ENCODE measurements around the gene ANOS1.
"Not testable (repeated sequence)": the region's sequence is repeated elsewhere in the genome, so short reads cannot be mapped to it uniquely, and the experiment has no call there.

The ANOS1 gene

DNA sequence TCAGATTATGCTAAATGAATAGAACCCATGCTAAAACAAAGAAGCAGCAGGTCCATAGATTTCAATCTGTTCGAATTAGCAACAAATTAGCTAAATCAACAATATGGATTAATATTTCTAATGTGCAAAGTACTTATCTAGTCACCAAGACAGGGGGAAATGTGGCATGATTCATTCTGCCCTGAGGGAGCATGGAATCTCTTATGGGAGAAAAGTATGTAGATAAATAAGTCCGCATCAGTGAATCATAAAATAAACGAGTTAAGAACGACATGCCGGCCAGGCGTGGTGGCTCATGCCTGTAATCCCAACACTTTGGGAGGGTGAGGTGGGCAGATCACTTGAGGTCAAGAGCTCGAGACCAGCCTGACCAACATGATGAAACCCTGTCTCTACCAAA, 102.1 kb downstream of the ANOS1 start:
- DNase-seq (ENCODE audit: low read depth in 2 of 2) = no peak

- no peak for DNase-seq (ENCODE audit: low read depth in 2 of 2)
These were observed 104.1 kb downstream of the ANOS1 start for GRCh38 chrX:8627796-8628195.

DNA sequence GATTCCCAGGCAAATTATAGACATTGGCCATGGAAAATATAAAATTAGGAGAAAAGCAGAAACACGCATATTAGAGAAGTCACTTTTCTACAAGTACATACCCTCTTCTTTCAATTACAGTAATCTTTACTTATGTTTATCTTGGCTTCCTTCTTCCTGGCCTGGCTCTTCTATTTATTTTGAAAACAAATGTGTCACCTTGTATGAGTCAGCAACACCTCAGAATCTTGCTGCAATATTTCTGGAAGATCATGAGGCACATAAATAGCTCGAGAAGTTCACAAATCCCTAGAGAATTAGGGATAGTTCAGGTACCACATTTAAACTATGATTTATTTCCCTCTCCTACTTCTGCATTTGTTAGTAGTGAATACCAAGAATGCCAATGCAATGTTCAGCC, 124.6 kb downstream of the ANOS1 start:
- DNase-seq (ENCODE audit: low read depth in 2 of 2) = no peak

- no peak for DNase-seq (ENCODE audit: low read depth in 2 of 2)
These were observed 127.8 kb downstream of the ANOS1 start for GRCh38 chrX:8604131-8604530.

DNA sequence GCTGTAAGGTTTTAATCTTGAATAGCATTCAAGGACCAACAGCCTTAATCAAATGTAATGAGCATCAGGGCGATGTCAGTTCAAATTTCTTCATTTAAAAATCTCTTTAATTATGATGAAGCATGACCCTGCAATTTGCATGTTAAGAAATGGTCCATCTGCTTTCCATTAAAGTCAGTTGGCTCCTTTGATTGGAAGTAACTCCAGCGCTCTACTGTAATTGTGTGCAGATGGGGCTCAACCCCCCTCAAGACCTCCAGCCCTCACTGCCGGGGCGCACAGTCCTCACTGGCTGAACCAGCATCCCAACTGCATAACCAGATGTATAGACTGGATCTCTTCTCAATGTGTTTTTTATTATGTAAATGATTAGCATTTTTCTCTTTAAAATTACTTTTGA, 140.4 kb downstream of the ANOS1 start:
- DNase-seq (ENCODE audit: low read depth in 2 of 2) = no peak

DNA sequence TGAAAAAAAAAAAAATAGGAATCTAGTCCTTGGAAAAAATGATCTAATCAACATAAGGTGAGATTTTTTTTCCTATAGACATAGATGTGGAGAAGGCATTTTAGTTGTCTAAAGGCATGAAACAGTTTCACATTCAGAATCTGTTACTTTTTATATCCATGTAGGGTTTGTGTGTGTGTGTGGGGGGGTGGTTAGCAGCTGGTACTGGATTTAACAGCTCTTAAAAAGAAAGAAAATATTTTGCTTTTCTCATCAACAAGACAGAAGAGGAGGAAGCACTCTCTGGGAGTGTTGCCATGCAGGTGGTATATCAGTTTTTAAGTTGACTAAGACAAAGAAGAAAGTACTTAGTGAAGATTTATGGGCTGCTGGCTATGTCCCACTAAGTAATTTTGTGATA, 145.0 kb downstream of the ANOS1 start:
- no peak for DNase-seq (ENCODE audit: low read depth in 2 of 2)

- DNase-seq (ENCODE audit: low read depth in 2 of 2) = no peak
These were observed 152.3 kb downstream of the ANOS1 start for GRCh38 chrX:8579602-8580001.

DNA sequence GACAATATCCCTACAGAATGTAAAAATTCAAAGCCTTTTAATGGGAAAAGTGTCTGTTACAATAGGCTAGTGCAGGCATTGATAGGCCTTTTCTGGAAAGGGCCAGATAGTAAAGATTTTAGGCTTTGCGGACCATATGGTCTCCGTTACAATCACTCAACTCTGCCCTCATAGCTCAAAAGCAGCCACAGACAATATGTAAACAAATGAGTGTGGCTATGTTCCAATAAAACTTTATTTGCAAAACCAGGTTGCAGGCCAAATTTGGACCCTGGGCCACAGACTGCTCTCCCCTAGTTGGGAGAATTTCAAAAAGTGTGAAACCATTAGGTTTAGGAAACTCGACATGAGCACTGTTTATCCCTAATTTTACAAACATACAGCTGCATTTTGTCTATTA, 155.1 kb downstream of the ANOS1 start:
- DNase-seq (ENCODE audit: low read depth in 2 of 2) = no peak

DNA sequence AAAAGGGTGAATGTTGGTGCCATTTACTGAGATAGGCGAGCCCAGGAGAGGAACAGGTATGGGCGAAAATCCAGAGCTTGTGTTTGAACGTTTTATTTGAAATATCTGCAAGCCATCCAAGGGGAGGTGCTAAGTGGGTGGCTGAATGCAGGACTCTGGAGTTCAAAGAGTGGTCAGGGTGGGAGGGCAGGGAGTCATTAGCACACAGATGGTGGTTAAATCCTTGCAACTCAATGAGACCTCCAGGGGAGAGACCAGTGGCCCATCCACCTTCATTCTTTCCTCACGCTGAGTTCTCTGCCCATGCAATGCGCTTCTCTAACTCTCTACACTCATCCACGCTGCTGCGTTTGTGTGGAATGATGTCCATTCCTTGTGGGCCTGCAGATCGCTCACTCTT, 166.2 kb downstream of the ANOS1 start:
- DNase-seq (ENCODE audit: low read depth in 2 of 2) = no peak

GRCh38 chrX:8548446-8548845, 183.5 kb downstream of the ANOS1 start:
- no peak for DNase-seq (ENCODE audit: low read depth in 2 of 2)

DNA sequence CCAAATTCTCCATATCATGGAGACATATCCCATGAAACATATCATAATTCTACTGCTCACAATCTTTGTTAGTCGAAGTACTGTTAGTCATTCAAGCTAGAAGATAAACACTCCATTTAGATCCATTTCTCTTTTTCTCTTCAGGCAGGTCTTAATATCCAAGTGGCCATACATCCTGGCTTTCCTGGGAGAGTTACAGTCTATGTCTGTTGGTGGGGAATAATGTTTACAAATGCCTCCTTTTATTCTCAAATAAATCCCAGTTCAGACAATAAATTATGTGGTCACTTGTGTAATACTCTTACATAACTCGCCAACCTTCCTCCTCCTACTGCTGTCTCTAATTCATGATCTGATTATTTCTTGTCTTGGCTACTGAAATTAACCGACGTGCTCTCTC, 185.2 kb downstream of the ANOS1 start:
- no peak for DNase-seq (ENCODE audit: low read depth in 2 of 2)

DNA sequence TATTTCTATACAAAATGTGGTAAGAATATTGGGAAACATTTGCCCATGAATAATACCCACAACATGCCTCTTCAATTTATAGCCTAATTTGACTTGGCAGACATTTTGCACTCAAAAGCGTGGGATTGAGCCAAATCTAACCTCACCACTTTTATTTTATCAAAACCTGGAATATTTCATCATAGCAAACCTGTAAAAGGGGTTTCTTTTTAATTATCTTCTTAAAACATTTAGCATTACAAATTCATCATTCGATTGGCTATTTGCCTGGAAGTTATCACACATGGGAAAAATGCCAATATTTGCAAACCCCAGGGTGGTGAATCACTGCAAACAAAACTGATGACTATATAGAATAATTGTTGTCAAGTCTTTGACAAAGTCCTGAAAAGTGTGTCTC, 211.1 kb downstream of the ANOS1 start:
- no peak for DNase-seq (ENCODE audit: low read depth in 2 of 2)

GRCh38 chrX:8520178-8520577, 211.8 kb downstream of the ANOS1 start:
- DNase-seq (ENCODE audit: low read depth in 2 of 2) = no peak

DNA sequence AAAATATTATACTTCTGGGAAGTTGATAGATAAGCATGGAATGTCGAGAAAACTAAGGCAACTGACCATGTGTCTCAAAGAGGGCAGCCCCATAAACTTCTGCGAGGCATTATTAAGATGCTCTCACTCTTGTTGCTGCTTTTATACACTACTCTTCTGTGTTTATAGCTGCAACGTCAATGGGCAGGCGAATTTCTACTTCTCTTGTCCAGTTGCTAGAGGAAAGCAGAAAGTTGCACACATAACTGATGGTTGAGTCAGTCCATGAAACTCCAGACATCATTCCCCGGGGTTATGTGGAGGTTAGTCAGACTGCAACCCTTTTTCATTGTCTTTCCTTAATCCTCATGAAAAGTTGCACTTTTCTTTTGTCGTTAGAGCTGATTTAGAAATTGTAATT, 227.5 kb downstream of the ANOS1 start:
- DNase-seq (ENCODE audit: low read depth in 2 of 2) = no peak

- DNase-seq (ENCODE audit: low read depth in 2 of 2) = not testable (repeated sequence)
These were observed 229.8 kb downstream of the ANOS1 start for GRCh38 chrX:8502101-8502500.

GRCh38 chrX:8500203-8500602, 231.7 kb downstream of the ANOS1 start:
- DNase-seq (ENCODE audit: low read depth in 2 of 2) = no peak

DNA sequence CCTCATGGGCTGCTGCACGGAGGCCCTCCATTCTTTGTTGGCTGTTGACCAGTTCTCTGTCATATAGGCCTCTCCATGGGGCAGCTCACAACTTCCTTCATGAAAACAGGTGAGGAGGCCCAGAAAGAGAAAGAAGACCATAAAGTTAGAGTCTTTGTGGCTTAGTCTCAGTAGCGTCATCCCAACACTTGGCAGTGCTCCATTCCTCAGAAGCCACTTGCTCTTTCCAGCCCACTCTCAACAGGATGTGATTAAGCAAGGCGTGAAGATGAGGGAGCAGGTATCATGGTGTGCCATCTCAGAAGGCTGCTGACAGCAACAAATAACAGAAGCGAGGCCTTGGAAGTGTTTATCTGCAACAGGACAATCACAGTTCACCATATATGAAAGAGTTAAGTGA, 236.9 kb downstream of the ANOS1 start:
- DNase-seq (ENCODE audit: low read depth in 2 of 2) = not testable (repeated sequence)

DNA sequence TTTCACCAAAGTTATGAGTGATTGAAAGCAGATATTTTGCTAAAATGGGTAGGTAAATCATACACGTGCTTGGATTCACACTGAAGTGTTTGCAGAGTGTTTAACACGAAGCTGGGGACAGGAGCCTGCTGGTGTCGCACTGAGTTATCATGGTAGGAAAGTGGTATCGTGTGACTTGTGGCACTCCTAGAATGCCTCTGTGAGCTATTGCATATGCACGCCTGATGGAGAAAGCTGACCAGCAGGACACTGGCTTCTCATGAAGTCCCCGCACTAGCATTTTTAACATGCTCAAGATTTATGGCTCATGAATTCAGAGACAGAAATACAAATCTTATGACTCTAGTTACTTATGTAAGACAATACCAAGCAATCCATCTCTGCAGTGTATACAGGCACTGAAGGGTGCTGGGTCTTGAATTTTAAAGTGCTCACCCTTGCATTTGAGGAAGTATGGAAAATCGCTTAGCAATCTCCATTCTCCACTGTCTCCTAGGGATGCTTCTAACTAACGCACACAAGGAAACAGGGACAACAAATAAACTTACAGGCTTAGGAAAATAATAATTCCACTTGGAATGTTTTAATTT, 247.5 kb downstream of the ANOS1 start:
- no peak for DNase-seq (ENCODE audit: low read depth in 2 of 2)
